HG02970 (cell line): ENCODE measurements around the gene TSPAN8.
"Not testable (repeated sequence)": the region's sequence is repeated elsewhere in the genome, so short reads cannot be mapped to it uniquely, and the experiment has no call there.

Experiments
- ATAC-seq: cut with Tn5 transposase; IDR thresholded peaks from one replicate; pipeline ENCODE4 v1.9.1; 2021; ENCODE audit warnings: mild to moderate bottlenecking, moderate library complexity, moderate number of reproducible peaks; ENCODE audit not compliant: unreplicated experiment, low FRiP score

TSPAN8 gene

DNA sequence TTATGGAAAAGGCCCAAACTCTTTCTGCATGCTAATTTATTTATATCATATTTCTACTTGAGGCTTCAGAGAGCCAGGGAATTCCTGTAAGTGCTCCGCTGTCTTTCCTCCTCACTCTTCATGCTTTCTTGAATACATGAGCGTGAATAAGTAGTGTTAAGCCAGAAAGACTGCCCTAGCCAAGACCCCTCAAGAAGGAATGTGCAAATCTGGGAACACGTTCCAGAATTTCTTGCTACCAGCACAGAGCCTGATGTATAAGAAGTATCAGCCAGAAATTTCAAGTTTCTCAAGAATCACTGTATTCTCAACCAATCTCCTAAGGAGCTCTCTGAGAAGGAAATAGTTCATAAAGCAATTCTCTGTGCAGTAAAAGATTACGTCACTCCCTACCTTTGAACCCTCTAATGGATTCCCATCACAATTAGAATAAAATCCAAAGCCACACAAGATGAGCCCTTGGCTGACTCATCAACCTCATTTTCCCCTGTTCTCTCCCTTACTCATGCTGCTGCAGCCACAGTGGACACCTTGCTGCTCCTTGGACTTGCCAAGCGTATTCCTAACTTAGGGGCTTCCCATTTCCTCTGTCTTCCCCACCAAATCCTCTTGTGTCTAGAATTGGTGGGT is 6.9 kb upstream of the TSPAN8 start:
- ATAC-seq: no peak

DNA sequence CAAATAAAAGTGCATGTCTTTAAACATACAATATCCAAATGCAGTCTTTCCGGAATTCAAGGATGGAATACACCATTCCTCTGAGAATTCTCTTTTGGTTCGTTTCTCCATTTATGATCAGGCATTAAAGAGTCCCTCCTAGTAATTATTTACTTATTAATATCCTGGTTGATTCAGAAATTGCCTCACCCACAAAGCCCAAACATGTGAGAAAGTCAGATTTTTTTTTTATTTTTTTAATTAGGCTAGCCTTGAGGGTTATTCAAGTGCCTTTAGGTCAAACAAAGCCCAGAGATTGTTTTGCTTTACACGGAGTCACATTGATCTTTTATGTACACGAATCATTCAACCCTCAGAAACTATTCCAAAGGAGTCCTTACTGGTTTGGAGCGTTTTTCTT is 6.4 kb upstream of the TSPAN8 start:
- ATAC-seq: no peak

DNA sequence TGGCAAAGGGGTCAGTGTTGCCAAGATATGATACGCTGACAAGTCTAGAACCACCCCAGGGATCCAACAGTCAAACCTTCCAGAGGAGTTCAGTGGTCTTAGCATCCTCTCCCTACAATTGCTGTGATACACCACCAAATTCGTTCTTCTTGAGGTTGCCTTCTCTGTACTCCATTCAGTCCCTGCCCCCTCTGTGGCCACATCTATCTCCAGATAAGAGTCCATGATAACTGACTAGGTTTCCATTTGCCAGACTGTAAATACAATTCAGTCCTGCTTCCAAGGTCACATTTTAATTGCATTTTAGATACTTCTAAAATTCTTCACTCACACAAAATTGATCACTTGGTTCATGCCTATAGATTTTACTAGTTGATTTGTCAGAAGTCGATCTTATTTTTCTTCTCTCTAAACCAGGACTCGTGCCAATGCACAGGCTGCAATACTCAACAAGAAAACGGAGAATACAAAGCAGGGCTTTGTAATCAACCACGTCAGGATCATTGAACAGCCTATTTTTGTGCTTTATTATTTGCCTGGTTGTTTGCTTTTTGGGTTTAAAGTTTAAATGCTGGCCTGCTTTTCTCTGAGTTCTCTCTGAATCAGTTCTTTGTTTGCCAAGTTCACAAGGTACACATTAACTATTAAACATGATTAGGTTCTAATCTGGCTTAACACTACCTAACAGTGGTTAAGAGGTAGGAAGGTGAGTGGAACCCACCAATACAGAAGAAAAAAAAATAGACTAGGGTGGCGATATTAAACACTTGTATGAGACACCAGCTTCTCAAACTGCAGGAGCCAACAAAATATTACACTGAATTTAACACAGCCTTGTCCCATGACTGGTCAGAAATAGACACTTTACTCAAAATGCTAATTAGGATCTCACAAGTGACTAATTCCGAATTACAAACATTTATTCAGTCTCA is 5.3 kb upstream of the TSPAN8 start:
- ATAC-seq: no peak

DNA sequence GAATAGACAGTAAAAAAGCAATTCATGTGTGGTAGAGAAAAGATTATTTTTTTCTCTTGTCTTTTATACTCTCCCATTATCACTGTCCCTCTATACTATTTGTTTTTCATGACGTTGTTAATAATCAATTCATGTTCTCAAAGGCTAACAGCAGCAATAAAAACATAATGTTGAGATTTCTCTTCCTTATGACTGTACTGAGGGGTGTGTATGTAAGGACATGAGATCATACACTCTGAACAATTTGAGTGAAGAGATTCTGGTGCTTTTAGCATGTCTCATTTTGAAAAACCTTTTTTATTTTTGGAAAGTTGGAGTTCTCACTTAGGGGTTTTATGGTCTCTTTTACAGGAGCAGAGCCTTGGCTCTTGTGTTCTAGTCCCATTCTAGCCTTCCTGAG is 3.8 kb upstream of the TSPAN8 start:
- no peak for ATAC-seq

DNA sequence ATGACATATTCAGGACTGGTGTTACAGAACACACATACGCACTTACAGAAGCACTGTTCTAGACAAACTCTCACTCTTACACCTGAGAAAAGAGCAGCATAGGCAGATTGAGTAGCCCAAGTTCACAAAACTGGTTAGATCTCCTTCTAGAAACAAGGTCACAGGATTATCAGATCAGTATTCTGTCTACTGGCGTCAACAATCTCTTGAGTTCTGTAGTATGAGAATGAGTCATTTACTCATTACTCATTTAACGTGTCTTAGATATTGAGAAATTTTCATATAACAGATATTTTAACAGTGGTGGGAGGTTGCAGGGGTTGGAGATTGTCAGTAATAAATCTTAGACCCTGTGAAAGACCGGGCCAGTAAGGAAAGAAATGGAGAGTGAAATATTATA is 2.8 kb upstream of the TSPAN8 start:
- no peak for ATAC-seq

DNA sequence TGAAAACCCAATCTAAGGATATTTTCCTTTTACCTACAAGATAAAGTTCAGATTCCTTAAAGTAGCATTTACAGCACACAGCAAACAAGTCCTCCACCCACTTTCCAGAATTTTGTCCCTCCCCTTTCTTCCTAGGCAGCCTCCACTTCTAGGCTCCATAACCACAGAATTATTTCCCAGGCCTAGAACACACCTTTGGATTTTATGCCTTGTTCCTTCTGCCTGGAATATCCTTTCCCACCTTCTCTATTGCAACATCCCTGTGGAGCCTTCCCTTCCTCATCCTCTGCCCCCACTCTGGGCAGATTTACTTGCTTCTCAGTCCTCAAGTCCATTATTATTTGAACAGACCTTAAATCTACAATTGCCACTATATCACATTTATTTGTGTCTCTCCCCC is 2.1 kb upstream of the TSPAN8 start:
- no peak for ATAC-seq

DNA sequence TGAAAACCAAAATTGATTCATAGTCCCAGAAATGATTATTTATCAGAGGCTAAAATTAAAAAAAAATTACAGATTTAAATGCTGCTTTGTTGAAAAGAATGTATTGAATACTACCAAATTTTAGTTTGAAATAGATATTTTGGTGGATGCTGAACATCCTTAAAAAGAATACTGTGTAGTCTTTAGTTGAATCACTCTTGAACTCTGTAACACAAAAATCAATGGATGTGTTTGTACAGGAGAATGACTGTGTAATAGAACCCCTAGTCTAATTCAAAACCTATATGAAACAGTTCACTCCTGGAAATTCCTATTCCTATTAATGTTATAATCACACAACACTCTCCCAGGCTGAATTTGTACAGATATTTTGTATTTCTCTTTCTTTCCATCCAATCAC is 1.5 kb upstream of the TSPAN8 start:
- no peak for ATAC-seq

DNA sequence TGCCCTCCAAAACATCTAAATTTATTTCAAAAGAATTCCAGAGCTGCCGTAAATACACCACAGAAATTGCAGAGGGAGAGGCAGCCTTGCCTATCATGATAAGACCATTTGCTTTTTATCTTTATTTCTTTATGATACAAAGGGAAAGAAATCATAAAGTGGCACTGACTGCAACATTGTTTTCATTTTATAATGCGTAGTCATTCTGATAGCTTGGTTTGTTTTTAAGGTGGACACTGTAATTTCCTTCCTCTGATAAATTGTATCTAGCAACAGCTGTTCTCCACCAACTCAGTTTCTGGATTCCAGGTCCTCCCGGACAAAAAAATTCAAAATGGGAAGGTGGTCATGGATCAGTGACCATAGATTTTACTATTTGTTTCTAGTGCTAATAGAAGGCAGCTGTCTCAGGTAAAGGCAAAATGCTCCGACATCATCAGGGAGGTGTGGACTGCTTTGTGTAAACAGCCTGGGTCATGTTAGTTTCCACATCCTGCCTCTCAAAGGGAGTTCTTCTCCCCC is 623 bp upstream of the TSPAN8 start:
- ATAC-seq: no peak

DNA sequence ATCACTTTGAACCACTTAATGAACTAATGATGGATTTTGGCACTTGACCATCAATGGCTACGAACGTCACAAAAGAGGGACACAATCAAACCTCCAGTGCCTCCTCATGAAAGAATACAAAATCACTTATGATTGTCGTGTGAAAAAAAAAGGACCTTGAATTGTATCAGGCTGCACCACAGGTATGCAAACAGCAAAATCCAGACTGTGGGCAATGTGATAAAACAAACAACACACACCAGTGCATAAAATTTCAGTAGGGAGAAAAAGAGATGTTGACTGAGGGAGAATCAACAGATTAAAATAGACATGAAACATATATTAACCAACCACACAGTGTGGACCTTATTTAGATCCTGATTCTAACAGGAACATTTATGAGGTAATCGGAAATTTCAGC is 2.6 kb downstream of the TSPAN8 start:
- no peak for ATAC-seq

DNA sequence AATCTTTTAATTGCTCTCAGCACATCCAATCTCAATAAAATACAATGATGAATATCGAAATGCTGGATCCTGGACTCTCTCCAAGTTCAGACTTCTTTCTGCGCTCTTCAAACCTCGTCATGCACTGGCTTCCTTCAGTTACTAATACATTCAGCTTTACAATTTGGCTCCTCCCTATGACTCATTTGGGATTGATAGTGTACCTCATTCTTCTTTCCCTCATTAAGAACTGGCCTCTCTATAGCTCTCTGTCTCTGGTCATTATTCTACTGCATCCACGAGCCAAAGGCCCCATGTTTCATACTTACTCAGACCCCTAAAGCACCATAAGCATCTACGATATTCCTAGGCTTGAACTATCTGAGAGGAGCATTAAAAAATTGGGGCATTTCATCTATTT is 4.9 kb downstream of the TSPAN8 start:
- no peak for ATAC-seq

DNA sequence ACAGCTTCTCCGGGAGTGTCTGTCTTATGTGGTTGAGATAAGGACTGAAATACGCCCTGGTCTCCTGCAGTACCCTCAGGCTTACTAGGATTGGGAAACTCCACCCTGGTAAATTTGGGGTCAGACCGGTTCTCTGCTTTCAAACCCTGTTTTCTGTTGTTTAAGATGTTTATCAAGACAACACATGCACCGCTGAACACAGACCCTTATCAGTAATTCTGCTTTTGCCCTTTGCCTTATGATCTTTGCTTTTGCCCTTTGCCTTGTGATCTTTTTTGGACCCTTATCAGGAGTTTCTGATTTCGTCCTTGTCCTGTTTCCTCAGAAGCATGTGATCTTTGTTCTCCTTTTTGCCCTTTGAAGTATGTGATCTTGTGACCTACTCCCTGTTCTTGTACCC is 7.8 kb downstream of the TSPAN8 start:
- ATAC-seq: not testable (repeated sequence)

DNA sequence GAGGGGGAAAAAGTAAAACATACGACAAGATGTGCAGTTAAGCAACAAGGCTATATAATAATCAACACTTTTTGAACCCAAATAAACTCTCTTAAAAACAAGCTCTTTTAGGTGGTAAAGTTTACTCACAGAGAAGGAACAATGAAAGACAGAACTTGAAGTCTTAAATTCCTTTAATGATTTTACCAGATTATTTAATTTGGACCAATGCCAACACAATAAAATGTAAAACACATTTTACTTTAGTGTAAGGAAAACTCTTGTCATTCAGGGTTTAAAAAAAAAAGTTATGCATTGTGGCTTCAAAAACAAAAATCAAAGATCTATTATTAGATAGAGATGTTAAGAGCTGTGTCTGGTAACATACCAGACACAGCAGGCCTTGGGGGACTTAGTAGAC is 13.1 kb downstream of the TSPAN8 start:
- no peak for ATAC-seq

DNA sequence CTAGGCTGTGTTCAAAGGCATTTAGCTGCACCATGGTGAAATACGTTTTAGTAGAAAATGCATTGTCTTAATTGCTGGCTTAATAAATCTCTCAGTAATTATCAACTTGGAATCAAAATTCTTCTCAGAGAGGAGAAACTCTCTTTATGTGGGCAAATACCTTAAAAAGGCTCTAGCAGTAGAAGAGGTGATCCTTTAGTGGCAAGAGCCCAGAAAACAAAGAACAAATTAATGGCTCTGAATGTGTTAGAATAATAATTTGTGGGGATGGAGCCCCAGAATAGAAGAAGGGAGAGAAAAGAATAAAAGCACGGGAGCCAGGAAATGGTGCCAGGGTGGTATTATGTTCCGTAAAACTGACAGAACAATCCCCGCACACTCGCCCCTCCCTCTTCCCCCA is 14.8 kb downstream of the TSPAN8 start:
- no peak for ATAC-seq

DNA sequence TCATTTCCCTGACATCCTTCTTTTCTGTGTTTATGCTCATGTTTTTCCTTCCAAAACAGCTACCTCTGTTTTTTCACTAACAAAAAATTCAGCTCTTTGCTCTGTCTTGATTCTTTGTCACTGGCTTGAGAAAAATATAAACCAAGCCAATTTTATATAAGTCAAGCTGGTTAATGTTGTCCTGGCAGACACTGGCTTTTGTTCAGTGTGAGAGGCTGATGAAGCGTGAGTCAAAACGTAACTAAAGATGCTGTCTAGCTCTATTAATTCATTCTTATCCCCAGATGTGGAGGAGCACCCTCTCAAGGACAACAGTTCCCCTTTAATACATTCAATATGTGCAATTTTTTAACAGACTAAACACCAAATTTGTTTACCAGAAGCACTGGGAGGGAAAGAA is 15.8 kb downstream of the TSPAN8 start:
- no peak for ATAC-seq

DNA sequence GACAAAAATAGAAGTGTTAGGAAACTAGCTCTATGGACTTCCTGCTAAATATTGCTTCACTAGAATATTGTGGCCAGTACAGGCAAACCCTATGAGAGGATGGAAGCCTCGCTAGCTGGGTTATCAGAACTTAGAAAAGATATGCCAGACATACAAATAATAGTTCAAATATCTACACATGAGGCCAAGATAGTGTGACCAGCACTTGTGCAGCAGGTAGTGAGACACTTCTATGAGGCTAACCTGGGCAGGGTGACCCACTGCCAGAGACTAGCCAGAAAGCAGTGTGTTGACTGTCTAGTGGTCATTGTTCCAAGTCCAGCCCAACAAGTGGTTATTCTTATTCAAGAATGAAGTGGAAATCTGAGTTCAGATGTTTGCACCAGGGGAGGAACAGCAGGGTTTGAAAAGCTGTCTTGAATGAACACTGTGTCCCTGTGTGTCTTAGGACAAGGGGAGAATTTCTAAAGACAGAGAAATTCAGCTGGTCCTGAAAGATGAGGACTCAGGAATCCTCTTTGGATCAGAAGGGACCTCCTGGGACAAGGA is 16.3 kb downstream of the TSPAN8 start:
- no peak for ATAC-seq

DNA sequence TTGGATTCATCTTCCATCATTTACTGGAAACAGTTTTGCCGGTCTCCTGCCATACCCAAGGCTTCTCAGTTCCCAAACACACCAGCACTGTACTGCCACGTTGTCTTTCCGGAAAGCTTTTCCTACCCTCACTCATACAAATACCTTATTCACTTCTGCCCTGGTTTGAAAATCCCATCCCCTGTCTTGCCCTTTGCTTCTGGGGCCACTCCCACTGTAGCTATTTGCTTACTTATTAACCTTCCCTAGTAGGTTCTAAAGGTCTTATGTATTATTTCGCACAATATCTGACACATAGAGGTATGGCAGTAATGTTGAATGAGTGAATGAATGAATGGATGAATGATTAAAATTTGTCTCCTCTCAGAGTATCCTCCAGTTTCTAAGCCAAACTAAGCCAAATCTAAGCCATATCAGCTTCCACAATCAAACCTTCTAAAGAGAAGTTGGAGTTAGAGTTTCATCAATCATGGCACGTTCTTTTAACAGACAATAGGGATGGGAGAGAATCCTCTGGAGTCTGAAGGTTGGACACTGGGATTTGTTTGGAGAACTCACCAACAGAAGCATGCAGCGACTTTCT is 18.6 kb downstream of the TSPAN8 start:
- ATAC-seq: no peak

DNA sequence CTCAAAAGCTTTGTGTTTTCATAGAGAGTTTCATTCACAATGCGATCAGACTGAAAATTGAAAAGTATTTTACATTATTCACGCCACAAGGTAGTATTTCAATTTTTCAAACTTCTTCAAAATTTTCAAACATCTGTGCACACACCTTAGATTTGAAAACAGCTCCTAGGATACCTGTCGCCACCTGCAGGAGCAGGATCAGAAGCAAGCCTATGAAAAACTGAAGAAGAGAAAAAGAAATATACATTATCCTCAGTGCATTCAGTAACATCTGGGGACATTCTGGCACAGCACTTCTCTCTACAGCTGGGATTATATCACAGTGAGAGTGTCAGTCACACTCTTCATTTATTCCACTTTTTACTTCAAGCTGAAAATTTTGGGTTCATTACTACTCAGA is 19.8 kb downstream of the TSPAN8 start:
- no peak for ATAC-seq

DNA sequence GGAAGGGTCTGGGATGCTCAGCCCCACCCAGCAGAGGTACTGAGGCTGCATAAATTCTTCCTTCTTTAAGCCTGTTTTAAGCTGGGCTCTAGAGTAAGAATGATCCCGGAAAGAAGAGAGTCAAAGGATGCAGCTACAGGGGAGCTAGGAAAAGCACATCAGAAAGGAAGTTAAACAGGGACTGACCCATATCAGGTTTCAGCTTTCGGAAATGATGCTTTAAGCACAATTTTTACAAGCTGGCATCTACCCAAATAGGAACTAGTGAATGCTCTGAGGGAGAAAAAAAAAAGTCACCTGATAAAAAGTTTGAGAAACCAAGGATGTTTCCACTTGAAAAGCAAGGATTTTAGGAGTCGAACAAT is 22.0 kb downstream of the TSPAN8 start:
- ATAC-seq: no peak

DNA sequence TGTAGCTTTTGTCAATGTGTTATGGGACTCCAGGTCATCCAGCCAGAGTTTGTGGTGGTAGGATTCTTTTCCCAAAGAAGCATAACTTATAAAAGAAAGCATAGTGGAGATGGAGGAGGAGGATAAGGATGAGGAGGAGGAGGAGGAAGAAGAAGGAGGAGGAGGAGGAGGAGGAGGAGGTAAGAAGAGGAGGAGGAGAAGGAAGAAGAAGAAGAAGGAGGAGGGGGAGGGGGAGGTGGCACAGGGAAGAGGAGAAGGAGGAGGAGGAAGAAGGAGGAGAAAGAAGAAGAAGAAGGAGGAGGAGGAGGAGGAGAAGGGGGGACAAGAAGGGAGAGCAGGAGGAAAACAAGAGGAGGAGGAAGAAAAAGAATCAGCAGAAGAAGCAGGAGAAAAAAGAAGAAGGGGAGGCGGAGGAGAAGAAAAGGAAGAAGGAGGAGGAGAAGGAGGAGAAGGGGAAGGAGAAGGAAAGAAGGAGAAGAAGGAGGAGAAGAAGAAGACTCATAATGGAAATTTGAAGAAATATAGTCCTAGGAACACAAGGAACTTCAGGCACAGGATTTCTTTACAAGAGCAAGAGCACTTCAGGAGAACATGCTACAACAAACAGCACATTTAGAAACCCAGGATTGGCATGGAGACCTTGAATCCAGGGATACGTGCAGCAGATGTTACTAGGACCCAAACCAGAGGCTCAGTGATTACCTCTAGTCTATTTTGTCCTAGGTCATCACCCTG is 22.6 kb downstream of the TSPAN8 start:
- no peak for ATAC-seq

DNA sequence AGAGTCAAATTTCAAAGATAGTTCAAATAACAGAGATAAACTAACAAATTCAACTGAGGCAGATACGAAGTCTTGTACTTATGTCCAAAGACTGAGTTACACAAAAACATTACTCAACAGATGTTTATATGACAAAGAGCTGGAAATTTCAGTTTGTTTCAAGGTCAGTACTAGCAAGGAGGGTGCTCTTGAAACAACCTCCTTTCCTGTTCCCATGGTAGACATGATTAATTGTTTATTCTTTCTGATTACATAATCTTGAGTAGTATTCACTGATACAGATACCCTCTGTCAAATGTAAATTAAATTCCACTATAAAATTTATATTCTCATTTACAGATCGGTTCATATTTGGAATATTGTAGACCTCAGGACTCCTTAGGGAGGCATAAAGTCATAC is 23.4 kb downstream of the TSPAN8 start:
- no peak for ATAC-seq
